ENCODE data around the gene MEG3. TPM values are rescaled to one million over a fixed set of nuclear protein-coding genes. Genes with fewer than 3 reads are reported as not detected.

MEG3 gene
- total and polyA plus RNA-seq, 2 donors (not counting 3 experiments of a cell fraction or from before 2014, with no cell fraction given): 378 to 508 TPM

- no peaks in the 10 kb centered on the region for H3K27me3 ChIP-seq (ENCODE audit: control insufficient read depth in 2 of 2, insufficient read depth in 2 of 2, low read length in 2 of 2)
- H3K79me2 ChIP-seq (ENCODE audit: control insufficient read depth, insufficient read depth, low read length): no peaks in the 10 kb centered on the region
- no peaks in the 10 kb centered on the region for H3K4me1 ChIP-seq (ENCODE audit: control insufficient read depth, extremely low read depth, insufficient read depth, low read length)
- H4K20me1 ChIP-seq (replicated peaks; ENCODE audit: control insufficient read depth, extremely low read depth, insufficient read depth, low read length): no peaks in the 10 kb centered on the region
- ChIA-PET POLR2A (no interaction called here), CTCF (interaction anchor here (0.9 to 1.2 kb wide), 2 partner anchors 29 to 81 kb away, joined by 3 read pairs; no protein-coding TSS in a partner anchor)
- intact Hi-C loops (cut with micrococcal nuclease): no loop called here
- no peak overlapping the region for H3K27ac ChIP-seq (ENCODE audit: insufficient read depth, low read depth, low read length)
- no peaks in the 10 kb centered on the region for H3K9me1 ChIP-seq (replicated peaks; ENCODE audit: control insufficient read depth, extremely low read depth, insufficient read depth, low read length)
- H3K9me3 ChIP-seq (replicated peaks; ENCODE audit: control insufficient read depth, insufficient read depth, low read length): no peaks in the 10 kb centered on the region
- H3K4me3 ChIP-seq (replicated peaks in 1 of 3; ENCODE audit: insufficient read depth in 1 of 3, low read depth in 1 of 3, low read length in 3 of 3): no peak overlapping the region
- dilution Hi-C loops (cut with MboI; ENCODE audit: extremely low pct_ligation_motif_present, low sequenced_read_pairs): no loop called here
- no peak for FAIRE-seq
- H3K4me2 ChIP-seq (ENCODE audit: insufficient read depth, low read length): no peak overlapping the region
- H3K9ac ChIP-seq (replicated peaks; ENCODE audit: extremely low read depth, insufficient read depth, low read length): no peak overlapping the region
- no TSS peak for BruUV-seq (replicated peaks)
- H3K36me3 ChIP-seq (ENCODE audit: control insufficient read depth in 2 of 2, extremely low read depth in 1 of 2, insufficient read depth in 2 of 2, low read length in 2 of 2): no peaks in the 10 kb centered on the region
- no peak overlapping the region for H2AFZ ChIP-seq (ENCODE audit: low read depth, low read length)
- DNase-seq (ENCODE audit: low read depth, low spot score): peak; percentile 5
- TF ChIP-seq GATA2 (IDR thresholded peaks at IDR 0.05; ENCODE audit: insufficient read depth, insufficient read length, low read depth, low read length) (no peak), MAX (IDR thresholded peaks at IDR 0.05; ENCODE audit: insufficient read depth, insufficient read length) (no peak), CTCF (IDR thresholded peaks at IDR 0.05; ENCODE audit: extremely low read depth in 1 of 2, insufficient read depth in 1 of 2, low read depth in 1 of 2, low read length in 2 of 2) (no peak), POLR2A (IDR thresholded peaks at IDR 0.05; ENCODE audit: low read depth, low read length) (no peak), EZH2 (IDR thresholded peaks at IDR 0.05; ENCODE audit: borderline replicate concordance, low read depth, low read length, severe bottlenecking) (no peak), JUN (IDR thresholded peaks at IDR 0.05; ENCODE audit: borderline replicate concordance, insufficient read depth, insufficient read length, low read depth) (no peak), POLR2AphosphoS5 (IDR thresholded peaks at IDR 0.05; ENCODE audit: insufficient read depth, low read depth, low read length) (no peak)
Measured at GRCh38 chr14:100790502-100791347, 35.2 kb upstream of the MEG3 start.
